ENCODE data around the gene DLST.

Gene DLST

GRCh38 chr14:74897642-74898041, 15.9 kb downstream of the DLST start:
- no peak overlapping the region for H3K27ac ChIP-seq (ENCODE audit: low read length)
- peaks cover 80% of the 10 kb centered on the region for H3K36me3 ChIP-seq (replicated peaks; ENCODE audit: low read depth, low read length)
- peaks cover 1% of the 10 kb centered on the region for H3K4me1 ChIP-seq (ENCODE audit: low read length)
- no peaks in the 10 kb centered on the region for H4K20me1 ChIP-seq (ENCODE audit: insufficient read depth, low read length)
- TF ChIP-seq CTCF (IDR thresholded peaks at IDR 0.05; ENCODE audit: low read depth, low read length) (no peak), EZH2phosphoT487 (IDR thresholded peaks at IDR 0.05; ENCODE audit: low read depth) (no peak)
- no peak overlapping the region for H3K4me3 ChIP-seq (ENCODE audit: low read length)
- no peak overlapping the region for H2AFZ ChIP-seq (ENCODE audit: low read depth, low read length)
- no peak overlapping the region for H3K4me2 ChIP-seq (ENCODE audit: low read length)
- H3K9me3 ChIP-seq (ENCODE audit: insufficient read depth, low read length): no peaks in the 10 kb centered on the region
- H3K27me3 ChIP-seq (ENCODE audit: low read depth, low read length): no peaks in the 10 kb centered on the region
- no peak overlapping the region for H3K9ac ChIP-seq (ENCODE audit: low read length)
- H3K79me2 ChIP-seq (ENCODE audit: low read length): no peaks in the 10 kb centered on the region

- no peak overlapping the region for H3K4me2 ChIP-seq (ENCODE audit: low read length)
- no peak overlapping the region for H3K9ac ChIP-seq (ENCODE audit: low read length)
- peaks cover 76% of the 10 kb centered on the region for H3K36me3 ChIP-seq (replicated peaks; ENCODE audit: low read depth, low read length)
- no peaks in the 10 kb centered on the region for H3K9me3 ChIP-seq (ENCODE audit: insufficient read depth, low read length)
- peaks cover 6% of the 10 kb centered on the region for H3K4me1 ChIP-seq (ENCODE audit: low read length)
- TF ChIP-seq EZH2phosphoT487 (IDR thresholded peaks at IDR 0.05; ENCODE audit: low read depth) (no peak), CTCF (IDR thresholded peaks at IDR 0.05; ENCODE audit: low read depth, low read length) (no peak)
- no peaks in the 10 kb centered on the region for H3K27me3 ChIP-seq (ENCODE audit: low read depth, low read length)
- no peak overlapping the region for H3K27ac ChIP-seq (ENCODE audit: low read length)
- H3K4me3 ChIP-seq (ENCODE audit: low read length): no peak overlapping the region
- no peak overlapping the region for H2AFZ ChIP-seq (ENCODE audit: low read depth, low read length)
- no peaks in the 10 kb centered on the region for H3K79me2 ChIP-seq (ENCODE audit: low read length)
- H4K20me1 ChIP-seq (ENCODE audit: insufficient read depth, low read length): no peaks in the 10 kb centered on the region
Measured at GRCh38 chr14:74898083-74898482, 16.4 kb downstream of the DLST start.

GRCh38 chr14:74898694-74899093, 17.0 kb downstream of the DLST start:
- Histone ChIP-seq H3K4me1 (ENCODE audit: low read length) (peaks cover 10% of the 10 kb centered on the region), H2AFZ (ENCODE audit: low read depth, low read length) (no peak overlapping the region), H3K27ac (ENCODE audit: low read length) (no peak overlapping the region), H4K20me1 (ENCODE audit: insufficient read depth, low read length) (no peaks in the 10 kb centered on the region), H3K36me3 (replicated peaks; ENCODE audit: low read depth, low read length) (peaks cover 71% of the 10 kb centered on the region), H3K4me3 (ENCODE audit: low read length) (no peak overlapping the region), H3K27me3 (ENCODE audit: low read depth, low read length) (no peaks in the 10 kb centered on the region), H3K79me2 (ENCODE audit: low read length) (no peaks in the 10 kb centered on the region), H3K9me3 (ENCODE audit: insufficient read depth, low read length) (no peaks in the 10 kb centered on the region), H3K4me2 (ENCODE audit: low read length) (no peak overlapping the region), H3K9ac (ENCODE audit: low read length) (no peak overlapping the region)
- no peak for TF ChIP-seq CTCF (IDR thresholded peaks at IDR 0.05; ENCODE audit: low read depth, low read length)
- TF ChIP-seq EZH2phosphoT487 (IDR thresholded peaks at IDR 0.05; ENCODE audit: low read depth): no peak

GRCh38 chr14:74902941-74903705, 21.4 kb downstream of the DLST start:
- no peaks in the 10 kb centered on the region for H4K20me1 ChIP-seq (ENCODE audit: insufficient read depth, low read length)
- peaks cover 48% of the 10 kb centered on the region for H3K36me3 ChIP-seq (replicated peaks; ENCODE audit: low read depth, low read length)
- no peaks in the 10 kb centered on the region for H3K9me3 ChIP-seq (ENCODE audit: insufficient read depth, low read length)
- H2AFZ ChIP-seq (ENCODE audit: low read depth, low read length): no peak overlapping the region
- H3K4me3 ChIP-seq (ENCODE audit: low read length): no peak overlapping the region
- no peaks in the 10 kb centered on the region for H3K27me3 ChIP-seq (ENCODE audit: low read depth, low read length)
- no peaks in the 10 kb centered on the region for H3K79me2 ChIP-seq (ENCODE audit: low read length)
- H3K27ac ChIP-seq (ENCODE audit: low read length): peak overlapping the region; percentile 76
- no peak overlapping the region for H3K9ac ChIP-seq (ENCODE audit: low read length)
- TF ChIP-seq CTCF (IDR thresholded peaks at IDR 0.05; ENCODE audit: low read depth, low read length): no peak
- TF ChIP-seq EZH2phosphoT487 (IDR thresholded peaks at IDR 0.05; ENCODE audit: low read depth): no peak
- H3K4me2 ChIP-seq (ENCODE audit: low read length): peak overlapping the region; percentile 33; the same call in 1 of the 2 replicates
- H3K4me1 ChIP-seq (ENCODE audit: low read length): peaks cover 22% of the 10 kb centered on the region
